Hematopoietic multipotent progenitor cell treated with erythropoietin and hydrocortisone succinate and interleukin-3 and kit ligand, for 15 days (in vitro differentiated cells): Measurements from ENCODE around the gene NELL1.
"Not testable (repeated sequence)": the region's sequence is repeated elsewhere in the genome, so short reads cannot be mapped to it uniquely, and the experiment has no call there.

Experiments
- DNase-seq: peaks from one replicate; pipeline ENCODE4 v3.0.0-alpha.2; 2015; ENCODE audit warnings: low spot score

NELL1 gene

GRCh38 chr11:20770414-20770946 lies 101.1 kb downstream of the NELL1 start:
- no peak for DNase-seq

- DNase-seq = no peak
Observed at GRCh38 chr11:20771026-20771425, 101.6 kb downstream of the NELL1 start.

GRCh38 chr11:20771681-20772080 lies 102.3 kb downstream of the NELL1 start:
- DNase-seq = no peak

GRCh38 chr11:20775331-20775730 lies 105.9 kb downstream of the NELL1 start:
- DNase-seq = no peak

- no peak for DNase-seq
Observed at GRCh38 chr11:20782775-20783174, 113.4 kb downstream of the NELL1 start.

GRCh38 chr11:20783220-20783619 lies 113.8 kb downstream of the NELL1 start:
- DNase-seq = no peak

- DNase-seq = no peak
Observed at GRCh38 chr11:20790622-20791021, 121.2 kb downstream of the NELL1 start.

GRCh38 chr11:20795005-20795404 lies 125.6 kb downstream of the NELL1 start:
- DNase-seq = no peak

- no peak for DNase-seq
Observed at GRCh38 chr11:20808328-20808727, 138.9 kb downstream of the NELL1 start.

- no peak for DNase-seq
Observed at GRCh38 chr11:20821046-20821445, 151.7 kb downstream of the NELL1 start.

GRCh38 chr11:20821470-20821869 lies 152.1 kb downstream of the NELL1 start:
- DNase-seq = no peak

- DNase-seq = no peak
Observed at GRCh38 chr11:20824773-20825172, 155.4 kb downstream of the NELL1 start.

GRCh38 chr11:20835561-20835960 lies 166.2 kb downstream of the NELL1 start:
- no peak for DNase-seq

GRCh38 chr11:20839231-20839630 lies 169.8 kb downstream of the NELL1 start:
- no peak for DNase-seq

GRCh38 chr11:20840341-20840740 lies 171.0 kb downstream of the NELL1 start:
- no peak for DNase-seq

GRCh38 chr11:20844216-20844615 lies 174.8 kb downstream of the NELL1 start:
- DNase-seq = no peak

GRCh38 chr11:20844630-20845029 lies 175.2 kb downstream of the NELL1 start:
- no peak for DNase-seq

- DNase-seq = no peak
Observed at GRCh38 chr11:20854215-20854955, 185.0 kb downstream of the NELL1 start.

- no peak for DNase-seq
Observed at GRCh38 chr11:20861322-20861721, 191.9 kb downstream of the NELL1 start.

- DNase-seq = not testable (repeated sequence)
Observed at GRCh38 chr11:20862263-20862662, 192.9 kb downstream of the NELL1 start.

GRCh38 chr11:20864628-20865027 lies 195.2 kb downstream of the NELL1 start:
- DNase-seq = no peak

- DNase-seq = no peak
Observed at GRCh38 chr11:20865161-20865560, 195.8 kb downstream of the NELL1 start.

- DNase-seq = no peak
Observed at GRCh38 chr11:20869123-20869522, 199.7 kb downstream of the NELL1 start.

- no peak for DNase-seq
Observed at GRCh38 chr11:20873054-20873453, 203.7 kb downstream of the NELL1 start.
